Testis (tissue), 3 donors: Measurements from ENCODE around the gene GPBP1. TPM values are rescaled to one million over a fixed set of nuclear protein-coding genes. Genes with fewer than 3 reads are reported as not detected.

Experiments used
- DNase-seq: peaks from one replicate; pipeline ENCODE4 v3.0.0-alpha.2; 2019
- H3K27ac ChIP-seq, 2 donors: fragments of 200-600 bp; sonication (generic); one replicate each; pipeline ENCODE4 v1.5.1; 2019
- H3K27me3 ChIP-seq: fragments of 200-600 bp; sonication (generic); one replicate; pipeline ENCODE4 v1.5.1; 2019
- H3K36me3 ChIP-seq: fragments of 200-600 bp; sonication (generic); one replicate; pipeline ENCODE4 v1.5.1; 2017; ENCODE audit warnings: low read depth; ENCODE audit errors: missing control alignments
- H3K4me1 ChIP-seq: fragments of 200-600 bp; sonication (generic); one replicate; pipeline ENCODE4 v1.5.1; 2019
- H3K4me3 ChIP-seq, 2 donors: fragments of 200-600 bp; sonication (generic); one replicate each; pipeline ENCODE4 v1.5.1; 2017 to 2019
- H3K9me3 ChIP-seq: fragments of 200-600 bp; sonication (generic); one replicate; pipeline ENCODE4 v1.5.1; 2017
- POLR2A ChIP-seq: fragments of 450-650 bp; IDR thresholded peaks from one replicate; pipeline ENCODE4 v1.6.1; 2017; ENCODE audit warnings: antibody characterized with exemption, mild to moderate bottlenecking, moderate library complexity
- WGBS, 2 donors: methylation state at CpG; one replicate each; pipeline ENCODE4 v1.1.5; 2018; 5-methylcytosine and 5-hydroxymethylcytosine counted together
- intact Hi-C: fragments of 100-400 bp; cut with DNase I; formaldehyde crosslinking; loops from one replicate; pipeline ENCODE4 v1.15.1; 2023; ENCODE audit warnings: low total_unique reads
- polyA plus RNA-seq: library from polyadenylated mRNA; stranded (reverse); fragments of 350-450 nt; fragmentation: Illumina TruSeq; extraction: RNeasy Lipid Tissue Mini Kit (QIAGEN cat#74804); gene quantifications from one replicate; pipeline ENCODE4 v1.2.3, GENCODE V29; 2014; ENCODE audit warnings: low read depth, low replicate concordance; ENCODE audit not compliant: insufficient read depth
- total RNA-seq, 2 donors: library from RNA; depleted of rRNA; stranded (reverse); fragments of >200 nt; gene quantifications; one replicate each; pipeline ENCODE4 v1.2.3, GENCODE V29; 2016
- TF ChIP-seq, protein P1 (sequence below), 3 experiments: fragments of 450-650 bp in 2 of 3; fragments of 200-600 bp in 1 of 3; sonication (generic) in 1 of 3; IDR thresholded peaks; one replicate each; pipeline ENCODE4 v1.5.1; 2016 to 2019; ENCODE audit warnings: antibody characterized with exemption in 3 of 3, mild to moderate bottlenecking in 2 of 3, moderate library complexity in 1 of 3

Gene GPBP1
- total and polyA plus RNA-seq, 3 donors from 2014 or later, result 109 to 167 (median 137) TPM

DNA sequence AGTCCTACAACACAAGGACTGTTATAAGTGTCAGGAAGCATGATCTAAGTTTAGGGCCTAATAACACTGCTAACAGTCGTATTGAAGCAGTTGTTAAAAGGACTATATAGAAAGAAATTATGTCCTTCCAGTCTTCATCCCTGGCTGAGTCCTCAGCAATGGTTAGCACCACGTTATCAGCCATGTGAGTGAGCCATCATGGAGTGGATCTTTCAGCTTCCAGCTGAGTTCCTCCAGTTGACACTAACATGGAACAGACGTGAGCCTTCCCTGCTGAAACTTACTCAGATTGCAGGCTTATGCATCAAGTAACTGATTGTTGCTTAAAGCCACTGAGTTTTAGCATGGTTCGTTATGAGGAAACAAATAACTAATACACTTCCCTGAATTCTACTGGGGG is 21.5 kb upstream of the GPBP1 start:
- WGBS, 2 donors, result 86 to 88% methylated on average over 4 of the region's 4 CpGs
- intact Hi-C loops, result no loop called here
- TF ChIP-seq, protein P1, sequence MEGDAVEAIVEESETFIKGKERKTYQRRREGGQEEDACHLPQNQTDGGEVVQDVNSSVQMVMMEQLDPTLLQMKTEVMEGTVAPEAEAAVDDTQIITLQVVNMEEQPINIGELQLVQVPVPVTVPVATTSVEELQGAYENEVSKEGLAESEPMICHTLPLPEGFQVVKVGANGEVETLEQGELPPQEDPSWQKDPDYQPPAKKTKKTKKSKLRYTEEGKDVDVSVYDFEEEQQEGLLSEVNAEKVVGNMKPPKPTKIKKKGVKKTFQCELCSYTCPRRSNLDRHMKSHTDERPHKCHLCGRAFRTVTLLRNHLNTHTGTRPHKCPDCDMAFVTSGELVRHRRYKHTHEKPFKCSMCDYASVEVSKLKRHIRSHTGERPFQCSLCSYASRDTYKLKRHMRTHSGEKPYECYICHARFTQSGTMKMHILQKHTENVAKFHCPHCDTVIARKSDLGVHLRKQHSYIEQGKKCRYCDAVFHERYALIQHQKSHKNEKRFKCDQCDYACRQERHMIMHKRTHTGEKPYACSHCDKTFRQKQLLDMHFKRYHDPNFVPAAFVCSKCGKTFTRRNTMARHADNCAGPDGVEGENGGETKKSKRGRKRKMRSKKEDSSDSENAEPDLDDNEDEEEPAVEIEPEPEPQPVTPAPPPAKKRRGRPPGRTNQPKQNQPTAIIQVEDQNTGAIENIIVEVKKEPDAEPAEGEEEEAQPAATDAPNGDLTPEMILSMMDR (IDR thresholded peaks at IDR 0.05), result no peak
- TF ChIP-seq POLR2A, result no peak
- no peaks in the 10 kb centered on the region for H3K36me3 ChIP-seq
- DNase-seq, result no peak
- no peak overlapping the region for H3K4me3 ChIP-seq
- H3K4me1 ChIP-seq, result no peaks in the 10 kb centered on the region
- no peaks in the 10 kb centered on the region for H3K9me3 ChIP-seq
- H3K27ac ChIP-seq, result no peak overlapping the region
- H3K27me3 ChIP-seq, result no peaks in the 10 kb centered on the region

DNA sequence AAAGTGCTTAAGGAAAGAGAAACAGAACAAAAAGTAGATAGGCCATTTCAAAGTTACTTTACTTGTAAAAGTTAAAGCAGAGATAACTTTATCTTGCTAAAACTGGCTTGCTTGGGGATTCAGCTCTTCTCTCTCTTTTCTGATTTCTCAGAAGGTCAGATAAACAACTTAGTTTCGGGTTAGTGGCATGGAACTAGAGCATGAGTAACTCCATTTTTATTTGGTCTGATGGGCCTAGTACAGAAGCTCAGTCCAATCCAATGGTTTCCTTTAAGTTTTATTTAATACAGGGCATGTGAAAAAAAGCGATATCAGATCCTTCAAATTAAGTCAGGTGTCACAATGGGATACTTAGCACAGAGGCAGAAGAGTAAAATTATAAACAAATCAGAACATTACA is 18.8 kb upstream of the GPBP1 start:
- intact Hi-C loops, result no loop called here
- Histone ChIP-seq H3K27ac (no peak overlapping the region), H3K36me3 (no peaks in the 10 kb centered on the region), H3K27me3 (no peaks in the 10 kb centered on the region), H3K4me1 (no peaks in the 10 kb centered on the region), H3K9me3 (no peaks in the 10 kb centered on the region), H3K4me3 (no peak overlapping the region)
- WGBS, 2 donors, result 68 to 80% methylated on average over 2 of the region's 2 CpGs
- no peak for TF ChIP-seq POLR2A
- TF ChIP-seq, protein P1 (IDR thresholded peaks at IDR 0.05), result no peak
- DNase-seq, result no peak

DNA sequence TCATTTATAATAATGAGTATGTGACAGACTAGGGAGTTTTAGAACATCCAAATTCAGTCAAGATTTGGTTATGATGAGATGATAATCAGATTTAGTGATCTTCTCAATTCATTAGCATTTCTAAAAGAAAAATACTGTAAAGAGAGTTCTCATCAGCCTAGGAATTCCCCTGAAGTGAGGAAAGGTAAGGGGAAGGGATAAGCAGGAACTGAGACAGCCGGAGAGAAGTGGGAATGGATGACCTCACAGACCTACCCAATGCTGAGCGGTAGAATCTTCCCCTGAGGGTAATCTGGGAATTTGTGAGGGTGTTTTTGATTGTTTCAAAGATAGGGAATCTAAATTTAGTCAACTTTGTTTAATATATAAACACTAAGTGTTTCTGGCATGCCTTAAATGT is 16.7 kb upstream of the GPBP1 start:
- no peaks in the 10 kb centered on the region for H3K9me3 ChIP-seq
- TF ChIP-seq, protein P1 (IDR thresholded peaks at IDR 0.05), result no peak
- no peak overlapping the region for H3K4me3 ChIP-seq
- H3K4me1 ChIP-seq, result no peaks in the 10 kb centered on the region
- DNase-seq, result no peak
- H3K36me3 ChIP-seq, result no peaks in the 10 kb centered on the region
- H3K27ac ChIP-seq, result no peak overlapping the region
- intact Hi-C loops, result no loop called here
- 87 to 96% methylated on average over 2 of the region's 2 CpGs for WGBS, 2 donors
- H3K27me3 ChIP-seq, result no peaks in the 10 kb centered on the region

DNA sequence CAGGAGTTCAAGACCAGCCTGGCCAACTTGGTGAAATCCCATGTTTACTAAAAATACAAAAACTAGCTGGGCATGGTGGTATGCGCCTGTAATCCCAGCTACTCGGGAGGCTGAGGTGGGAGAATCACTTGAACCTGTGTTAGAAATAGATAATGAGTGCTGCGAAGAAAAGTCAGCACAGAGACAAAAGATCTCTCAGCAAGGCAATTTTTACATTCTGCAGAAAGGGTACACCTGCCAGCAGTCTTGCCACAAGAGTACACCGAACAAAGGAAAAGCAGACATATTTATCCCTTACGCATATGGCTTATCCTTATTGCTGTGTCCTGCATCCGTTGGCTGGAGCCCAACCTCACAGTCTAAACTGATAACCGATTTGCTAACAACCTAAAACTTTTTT is 16.2 kb upstream of the GPBP1 start:
- no peaks in the 10 kb centered on the region for H3K9me3 ChIP-seq
- no peak for DNase-seq
- no peaks in the 10 kb centered on the region for H3K36me3 ChIP-seq
- H3K27me3 ChIP-seq, result no peaks in the 10 kb centered on the region
- H3K27ac ChIP-seq, result no peak overlapping the region
- 89 to 92% methylated on average over 7 of the region's 7 CpGs for WGBS, 2 donors
- no peak overlapping the region for H3K4me3 ChIP-seq
- no peaks in the 10 kb centered on the region for H3K4me1 ChIP-seq
- intact Hi-C loops, result no loop called here
- TF ChIP-seq, protein P1 (IDR thresholded peaks at IDR 0.05), result no peak
- no peak for TF ChIP-seq POLR2A

DNA sequence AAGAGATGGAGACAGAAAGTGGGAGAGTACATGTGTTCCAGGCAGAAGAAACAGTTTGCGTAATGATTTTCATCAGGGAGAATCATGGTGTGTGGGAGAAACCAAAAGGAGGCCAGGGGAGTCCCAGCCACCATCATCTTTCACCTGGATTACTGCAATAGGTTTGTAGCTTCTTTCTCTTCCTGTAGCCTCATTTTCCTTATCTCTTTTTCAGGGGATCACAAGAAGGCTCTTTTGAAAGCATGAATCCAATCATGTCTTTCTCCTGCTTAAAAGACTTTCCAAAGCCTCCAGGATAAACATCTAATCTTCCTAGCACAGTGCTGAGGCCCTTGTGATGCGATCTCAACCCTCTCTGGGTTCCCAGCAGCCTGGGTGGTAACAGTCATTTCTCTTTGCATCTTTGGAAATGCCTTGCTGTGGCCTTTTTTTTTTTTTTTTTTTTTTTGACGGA is 10.3 kb upstream of the GPBP1 start:
- TF ChIP-seq, protein P1 (IDR thresholded peaks at IDR 0.05), result no peak
- no peak for TF ChIP-seq POLR2A
- Histone ChIP-seq H3K27ac (no peak overlapping the region), H3K36me3 (no peaks in the 10 kb centered on the region), H3K9me3 (no peaks in the 10 kb centered on the region), H3K4me3 (no peak overlapping the region), H3K27me3 (no peaks in the 10 kb centered on the region), H3K4me1 (no peaks in the 10 kb centered on the region)
- no peak for DNase-seq
- 85 to 87% methylated on average over 3 of the region's 3 CpGs for WGBS, 2 donors
- intact Hi-C loops, result no loop called here
